ENCODE results near the gene CNOT11. TPM values are rescaled to one million over a fixed set of nuclear protein-coding genes. Genes with fewer than 3 reads are reported as not detected.
"Not testable (repeated sequence)": the region's sequence is repeated elsewhere in the genome, so short reads cannot be mapped to it uniquely, and the experiment has no call there.

Gene CNOT11
- total and polyA plus RNA-seq, 2 of the 8 experiments (the other 6 are each of a cell fraction or from before 2014, with no cell fraction given): 41.5 to 54.6 TPM

DNA sequence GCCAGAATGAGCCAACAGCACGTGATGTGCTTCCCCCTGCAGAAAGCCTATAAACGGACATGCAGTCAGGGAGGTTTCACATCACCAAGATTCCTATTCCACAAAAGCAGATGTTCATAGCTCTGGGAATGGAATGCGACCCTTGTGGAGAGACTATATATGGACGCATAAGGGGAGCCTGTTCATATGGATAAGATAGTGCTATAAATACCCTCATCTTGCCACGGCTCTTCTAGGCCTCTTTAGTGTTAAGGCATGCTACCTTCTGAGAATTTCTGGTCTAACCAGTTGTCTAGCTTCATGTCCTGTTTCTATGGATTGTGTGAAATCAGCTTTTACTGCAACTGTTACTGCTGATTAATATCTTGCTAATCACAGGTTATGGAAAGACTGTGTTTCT, 14.7 kb upstream of the CNOT11 start:
- H3K36me3 ChIP-seq (ENCODE audit: control insufficient read depth in 2 of 4, insufficient read depth in 4 of 4, low read length in 3 of 4); H3K27ac ChIP-seq (ENCODE audit: low read depth, low read length); H2BK15ac ChIP-seq (ENCODE audit: low read length); H2AK5ac ChIP-seq (ENCODE audit: low read depth, low read length); FAIRE-seq; H4K20me1 ChIP-seq (replicated peaks in 1 of 2; ENCODE audit: control insufficient read depth in 1 of 2, insufficient read depth in 2 of 2, low read length in 2 of 2); H3K79me2 ChIP-seq (ENCODE audit: control insufficient read depth in 1 of 2, insufficient read depth in 2 of 2, low read length in 2 of 2); H3K79me1 ChIP-seq (ENCODE audit: low read depth, low read length); H2AFZ ChIP-seq (ENCODE audit: low read length); H3K23ac ChIP-seq (ENCODE audit: insufficient read length); H3K9ac ChIP-seq (replicated peaks in 1 of 4; ENCODE audit: extremely low read depth in 1 of 4, low read depth in 3 of 4, low read length in 3 of 4); H3K4me2 ChIP-seq (ENCODE audit: insufficient read depth in 1 of 2, low read depth in 2 of 2, low read length in 2 of 2); H3K4me3 ChIP-seq (ENCODE audit: extremely low read depth in 1 of 4, insufficient read depth in 2 of 4, low read depth in 3 of 4, low read length in 4 of 4); H3K23me2 ChIP-seq (ENCODE audit: low read depth, low read length); H3K14ac ChIP-seq (ENCODE audit: insufficient read length); H3K4me1 ChIP-seq (replicated peaks in 1 of 4; ENCODE audit: control insufficient read depth in 3 of 4, insufficient read depth in 4 of 4, low read length in 3 of 4); H3K27me3 ChIP-seq (replicated peaks in 1 of 4; ENCODE audit: control insufficient read depth in 3 of 4, extremely low read depth in 1 of 4, insufficient read depth in 3 of 4, low read length in 3 of 4); H2BK12ac ChIP-seq (ENCODE audit: low read depth, low read length); H2BK5ac ChIP-seq (ENCODE audit: low read depth, low read length); H4K91ac ChIP-seq (replicated peaks; ENCODE audit: insufficient read length, low read length); H3K18ac ChIP-seq (ENCODE audit: extremely low read depth, low read length); DNase-seq (ENCODE audit: low read depth in 1 of 2, low spot score in 2 of 2); H3K4ac ChIP-seq (replicated peaks; ENCODE audit: insufficient read length, low read depth, low read length); H4K5ac ChIP-seq (ENCODE audit: insufficient read length, low read depth, low read length); H3K56ac ChIP-seq (replicated peaks; ENCODE audit: insufficient read length, low read depth, low read length); H3K9me3 ChIP-seq (ENCODE audit: insufficient read depth in 2 of 2, low read depth in 1 of 2, low read length in 1 of 2); H4K8ac ChIP-seq (ENCODE audit: extremely low read depth, insufficient read depth, low read length); H2BK20ac ChIP-seq (ENCODE audit: low read length); H2BK120ac ChIP-seq (replicated peaks; ENCODE audit: low read depth, low read length): not testable (repeated sequence)
- WGBS, 2 experiments (ENCODE audit: extremely low coverage in 1 of 2, insufficient coverage in 1 of 2, insufficient read length in 1 of 2, insufficient replicate concordance in 2 of 2, low coverage in 1 of 2, low lambda C conversion rate in 2 of 2, missing lambda C conversion rate in 1 of 2): 90% methylated on average over 5 of the region's 5 CpGs; no CpG with 5 or more reads in 1 of the 2 experiments
- CTCF ChIA-PET (ENCODE audit: partially characterized antibody): interaction anchor here (0.8 to 5.1 kb wide), 2 partner anchors 12 to 20 kb away, joined by 3 to 45 read pairs; partner anchors contain the start of gene CNOT11
- POLR2A ChIA-PET (ENCODE audit: partially characterized antibody): interaction anchor here (0.8 to 2.3 kb wide), 2 partner anchors 13 to 236 kb away, joined by 3 to 5 read pairs; partner anchors contain the start of gene RPL31
